GM21381 (cell line): ENCODE results near the gene CCN6.

Experiments used
- ATAC-seq: cut with Tn5 transposase; IDR thresholded peaks from one replicate; pipeline ENCODE4 v1.9.1; 2021; ENCODE audit warnings: mild to moderate bottlenecking, moderate library complexity; ENCODE audit not compliant: unreplicated experiment

Gene CCN6

GRCh38 chr6:112113431-112113830, 59.5 kb downstream of the CCN6 start:
- ATAC-seq = no peak

GRCh38 chr6:112113918-112114317, 60.0 kb downstream of the CCN6 start:
- ATAC-seq = no peak

GRCh38 chr6:112114577-112115223, 60.8 kb downstream of the CCN6 start:
- no peak for ATAC-seq

GRCh38 chr6:112116221-112116620, 62.3 kb downstream of the CCN6 start:
- ATAC-seq = no peak

- no peak for ATAC-seq
Measured at GRCh38 chr6:112117554-112117953, 63.6 kb downstream of the CCN6 start.

- no peak for ATAC-seq
Measured at GRCh38 chr6:112118034-112118433, 64.1 kb downstream of the CCN6 start.
